PC-9 (cell line): ENCODE results near the gene STUM.

Experiments
- CTCF ChIP-seq: fragments of 200-600 bp; sonication (generic); conservative IDR thresholded peaks from 2 replicates; pipeline ENCODE4 v1.6.1; 2017; ENCODE audit warnings: mixed run types, antibody characterized with exemption, mild to moderate bottlenecking, moderate library complexity
- EZH2 ChIP-seq: fragments of 200-600 bp; sonication (generic); IDR thresholded peaks from 2 replicates; pipeline ENCODE4 v1.8.0; 2017; ENCODE audit warnings: antibody characterized with exemption, low read depth

GRCh38 chr1:226549094-226549936, 751 bp downstream of the STUM start:
- TF ChIP-seq CTCF (no peak), EZH2 (no peak)
